NCI-H82 treated with DMSO at 0.1 percent for 48 hours (cell line): Measurements from ENCODE around the gene RASA1.
A peak's percentile ranks its signal among the peaks of the same experiment; 100 is the strongest.
"Not testable (repeated sequence)": the region's sequence is repeated elsewhere in the genome, so short reads cannot be mapped to it uniquely, and the experiment has no call there.

Source experiments
- DNase-seq: peaks from one replicate; lab custom pipeline; 2025; ENCODE audit not compliant: unreplicated experiment; lab: John Stamatoyannopoulos, UW

RASA1 gene

GRCh38 chr5:87278590-87279100, 11.0 kb downstream of the RASA1 start:
- DNase-seq = no peak

GRCh38 chr5:87282269-87282668, 14.6 kb downstream of the RASA1 start:
- no peak for DNase-seq

- DNase-seq = not testable (repeated sequence)
These were observed 19.6 kb downstream of the RASA1 start for GRCh38 chr5:87287266-87287665.

- DNase-seq = no peak
These were observed 31.1 kb downstream of the RASA1 start for GRCh38 chr5:87298692-87299362.

- no peak for DNase-seq
These were observed 32.5 kb downstream of the RASA1 start for GRCh38 chr5:87300176-87300575.

- no peak for DNase-seq
These were observed 33.1 kb downstream of the RASA1 start for GRCh38 chr5:87300744-87301143.

- no peak for DNase-seq
These were observed 34.4 kb downstream of the RASA1 start for GRCh38 chr5:87302061-87302460.

- DNase-seq = no peak
These were observed 35.6 kb downstream of the RASA1 start for GRCh38 chr5:87303324-87303723.

GRCh38 chr5:87306090-87306489, 38.4 kb downstream of the RASA1 start:
- DNase-seq = not testable (repeated sequence)

- no peak for DNase-seq
These were observed 40.2 kb downstream of the RASA1 start for GRCh38 chr5:87307796-87308423.

GRCh38 chr5:87311405-87312279, 44.0 kb downstream of the RASA1 start:
- DNase-seq = no peak

GRCh38 chr5:87313216-87313615, 45.5 kb downstream of the RASA1 start:
- DNase-seq = no peak

GRCh38 chr5:87319469-87319868, 51.8 kb downstream of the RASA1 start:
- DNase-seq = no peak

- no peak for DNase-seq
These were observed 53.9 kb downstream of the RASA1 start for GRCh38 chr5:87321605-87322004.

- DNase-seq = no peak
These were observed 54.7 kb downstream of the RASA1 start for GRCh38 chr5:87322381-87322780.

- no peak for DNase-seq
These were observed 60.3 kb downstream of the RASA1 start for GRCh38 chr5:87327998-87328397.

- DNase-seq = no peak
These were observed 61.4 kb downstream of the RASA1 start for GRCh38 chr5:87329114-87329513.

GRCh38 chr5:87339986-87340385, 72.3 kb downstream of the RASA1 start:
- DNase-seq = no peak

- peak; percentile 81 for DNase-seq
These were observed 73.0 kb downstream of the RASA1 start for GRCh38 chr5:87340716-87341115.

- DNase-seq = no peak
These were observed 79.6 kb downstream of the RASA1 start for GRCh38 chr5:87347272-87347671.

GRCh38 chr5:87347841-87348240, 80.2 kb downstream of the RASA1 start:
- no peak for DNase-seq

- no peak for DNase-seq
These were observed 86.8 kb downstream of the RASA1 start for GRCh38 chr5:87354496-87354895.
